ENCODE measurements around the gene SPTB.

SPTB gene

GRCh38 chr14:64786296-64787149 lies 93.2 kb downstream of the SPTB start:
- Histone ChIP-seq H3K4me2 (ENCODE audit: low read length) (no peak overlapping the region), H3K79me2 (ENCODE audit: low read length) (no peaks in the 10 kb centered on the region), H3K27me3 (ENCODE audit: low read depth, low read length) (no peaks in the 10 kb centered on the region), H3K36me3 (replicated peaks; ENCODE audit: low read depth, low read length) (no peaks in the 10 kb centered on the region), H4K20me1 (ENCODE audit: insufficient read depth, low read length) (no peaks in the 10 kb centered on the region), H3K9ac (ENCODE audit: low read length) (no peak overlapping the region), H3K9me3 (ENCODE audit: insufficient read depth, low read length) (no peaks in the 10 kb centered on the region), H3K27ac (ENCODE audit: low read length) (no peak overlapping the region), H2AFZ (ENCODE audit: low read depth, low read length) (no peak overlapping the region), H3K4me1 (ENCODE audit: low read length) (no peaks in the 10 kb centered on the region), H3K4me3 (ENCODE audit: low read length) (no peak overlapping the region)
- TF ChIP-seq, protein P1, sequence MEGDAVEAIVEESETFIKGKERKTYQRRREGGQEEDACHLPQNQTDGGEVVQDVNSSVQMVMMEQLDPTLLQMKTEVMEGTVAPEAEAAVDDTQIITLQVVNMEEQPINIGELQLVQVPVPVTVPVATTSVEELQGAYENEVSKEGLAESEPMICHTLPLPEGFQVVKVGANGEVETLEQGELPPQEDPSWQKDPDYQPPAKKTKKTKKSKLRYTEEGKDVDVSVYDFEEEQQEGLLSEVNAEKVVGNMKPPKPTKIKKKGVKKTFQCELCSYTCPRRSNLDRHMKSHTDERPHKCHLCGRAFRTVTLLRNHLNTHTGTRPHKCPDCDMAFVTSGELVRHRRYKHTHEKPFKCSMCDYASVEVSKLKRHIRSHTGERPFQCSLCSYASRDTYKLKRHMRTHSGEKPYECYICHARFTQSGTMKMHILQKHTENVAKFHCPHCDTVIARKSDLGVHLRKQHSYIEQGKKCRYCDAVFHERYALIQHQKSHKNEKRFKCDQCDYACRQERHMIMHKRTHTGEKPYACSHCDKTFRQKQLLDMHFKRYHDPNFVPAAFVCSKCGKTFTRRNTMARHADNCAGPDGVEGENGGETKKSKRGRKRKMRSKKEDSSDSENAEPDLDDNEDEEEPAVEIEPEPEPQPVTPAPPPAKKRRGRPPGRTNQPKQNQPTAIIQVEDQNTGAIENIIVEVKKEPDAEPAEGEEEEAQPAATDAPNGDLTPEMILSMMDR (IDR thresholded peaks at IDR 0.05; ENCODE audit: low read depth, low read length): no peak
- no peak for TF ChIP-seq EZH2phosphoT487 (IDR thresholded peaks at IDR 0.05; ENCODE audit: low read depth)

GRCh38 chr14:64784006-64784405 lies 95.7 kb downstream of the SPTB start:
- Histone ChIP-seq H3K27ac (ENCODE audit: low read length) (no peak overlapping the region), H2AFZ (ENCODE audit: low read depth, low read length) (no peak overlapping the region), H3K9ac (ENCODE audit: low read length) (no peak overlapping the region), H3K4me3 (ENCODE audit: low read length) (no peak overlapping the region), H3K4me2 (ENCODE audit: low read length) (no peak overlapping the region), H3K4me1 (ENCODE audit: low read length) (no peaks in the 10 kb centered on the region), H3K27me3 (ENCODE audit: low read depth, low read length) (no peaks in the 10 kb centered on the region), H3K36me3 (replicated peaks; ENCODE audit: low read depth, low read length) (no peaks in the 10 kb centered on the region), H3K79me2 (ENCODE audit: low read length) (no peaks in the 10 kb centered on the region), H4K20me1 (ENCODE audit: insufficient read depth, low read length) (no peaks in the 10 kb centered on the region), H3K9me3 (ENCODE audit: insufficient read depth, low read length) (no peaks in the 10 kb centered on the region)
- TF ChIP-seq, protein P1 (IDR thresholded peaks at IDR 0.05; ENCODE audit: low read depth, low read length): no peak
- no peak for TF ChIP-seq EZH2phosphoT487 (IDR thresholded peaks at IDR 0.05; ENCODE audit: low read depth)

DNA sequence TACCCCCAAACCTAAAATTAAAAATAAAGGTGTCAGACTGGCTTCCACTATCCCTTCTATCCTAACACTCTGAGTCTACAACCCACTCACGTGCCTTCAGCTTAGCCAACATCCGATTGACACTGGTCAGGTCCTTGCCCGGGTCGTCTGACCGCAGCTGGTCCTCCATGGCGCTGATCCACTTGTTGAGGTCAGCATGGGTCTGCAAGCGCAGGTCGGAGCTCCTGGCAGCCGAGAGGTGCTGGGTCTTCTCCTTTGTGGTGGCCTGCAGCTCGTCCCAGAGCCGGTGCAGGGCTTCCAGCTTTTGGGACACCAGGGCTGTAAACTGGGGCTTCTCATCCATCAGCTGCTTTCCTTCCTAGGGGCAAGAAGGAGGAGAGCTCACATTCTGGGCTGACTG lies 97.5 kb downstream of the SPTB start:
- H3K9ac ChIP-seq (ENCODE audit: low read length): no peak overlapping the region
- H4K20me1 ChIP-seq (ENCODE audit: insufficient read depth, low read length): no peaks in the 10 kb centered on the region
- no peak overlapping the region for H3K27ac ChIP-seq (ENCODE audit: low read length)
- H3K9me3 ChIP-seq (ENCODE audit: insufficient read depth, low read length): no peaks in the 10 kb centered on the region
- no peaks in the 10 kb centered on the region for H3K4me1 ChIP-seq (ENCODE audit: low read length)
- H3K4me2 ChIP-seq (ENCODE audit: low read length): no peak overlapping the region
- H2AFZ ChIP-seq (ENCODE audit: low read depth, low read length): no peak overlapping the region
- no peaks in the 10 kb centered on the region for H3K79me2 ChIP-seq (ENCODE audit: low read length)
- no peaks in the 10 kb centered on the region for H3K36me3 ChIP-seq (replicated peaks; ENCODE audit: low read depth, low read length)
- no peak overlapping the region for H3K4me3 ChIP-seq (ENCODE audit: low read length)
- H3K27me3 ChIP-seq (ENCODE audit: low read depth, low read length): no peaks in the 10 kb centered on the region
- TF ChIP-seq EZH2phosphoT487 (IDR thresholded peaks at IDR 0.05; ENCODE audit: low read depth): no peak
- TF ChIP-seq, protein P1 (IDR thresholded peaks at IDR 0.05; ENCODE audit: low read depth, low read length): no peak

GRCh38 chr14:64779472-64779871 lies 100.2 kb downstream of the SPTB start:
- H3K4me1 ChIP-seq (ENCODE audit: low read length): no peaks in the 10 kb centered on the region
- no peak overlapping the region for H3K4me3 ChIP-seq (ENCODE audit: low read length)
- H3K9me3 ChIP-seq (ENCODE audit: insufficient read depth, low read length): no peaks in the 10 kb centered on the region
- TF ChIP-seq, protein P1 (IDR thresholded peaks at IDR 0.05; ENCODE audit: low read depth, low read length): no peak
- TF ChIP-seq EZH2phosphoT487 (IDR thresholded peaks at IDR 0.05; ENCODE audit: low read depth): no peak
- H3K79me2 ChIP-seq (ENCODE audit: low read length): no peaks in the 10 kb centered on the region
- H4K20me1 ChIP-seq (ENCODE audit: insufficient read depth, low read length): no peaks in the 10 kb centered on the region
- no peaks in the 10 kb centered on the region for H3K36me3 ChIP-seq (replicated peaks; ENCODE audit: low read depth, low read length)
- no peaks in the 10 kb centered on the region for H3K27me3 ChIP-seq (ENCODE audit: low read depth, low read length)
- H3K9ac ChIP-seq (ENCODE audit: low read length): no peak overlapping the region
- no peak overlapping the region for H3K4me2 ChIP-seq (ENCODE audit: low read length)
- no peak overlapping the region for H3K27ac ChIP-seq (ENCODE audit: low read length)
- H2AFZ ChIP-seq (ENCODE audit: low read depth, low read length): no peak overlapping the region
